ENCODE measurements around the gene SALL3.

SALL3 gene

DNA sequence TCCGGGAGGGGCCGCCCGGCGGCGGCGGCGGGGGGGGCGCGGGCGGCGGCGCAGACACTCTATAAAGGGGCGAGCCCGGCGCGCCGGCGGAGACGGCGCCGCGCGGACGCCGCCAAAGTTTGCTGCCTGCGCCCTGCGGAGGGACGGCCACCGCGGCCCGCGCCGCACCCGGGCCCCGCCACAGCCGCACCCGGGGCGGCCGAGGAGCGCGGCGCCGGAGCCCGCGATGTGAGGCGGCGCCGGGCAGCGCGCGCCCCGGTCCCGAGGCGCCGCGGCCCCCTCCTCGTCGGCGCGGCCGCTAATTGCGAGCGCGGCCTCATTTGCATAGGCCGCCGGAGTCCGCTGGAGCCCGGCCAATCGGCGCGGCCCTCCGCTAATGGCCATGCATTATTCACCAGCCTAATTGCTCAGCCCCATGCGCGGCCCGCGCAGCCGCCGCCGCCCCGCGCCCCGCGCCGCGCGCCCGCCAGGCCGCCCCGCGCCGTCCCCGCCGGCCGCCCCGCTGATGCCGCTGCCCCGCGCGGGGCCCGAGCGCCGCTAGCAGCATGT, at the start of gene SALL3:
TSS of gene SALL3 (plus strand) at position 89 of the 549 bp plus-strand sequence. CDS start at position 546, 457 bp downstream.
- DNase-seq (ENCODE audit: extremely low read depth, low read depth) = no peak
- TF ChIP-seq, protein P1, sequence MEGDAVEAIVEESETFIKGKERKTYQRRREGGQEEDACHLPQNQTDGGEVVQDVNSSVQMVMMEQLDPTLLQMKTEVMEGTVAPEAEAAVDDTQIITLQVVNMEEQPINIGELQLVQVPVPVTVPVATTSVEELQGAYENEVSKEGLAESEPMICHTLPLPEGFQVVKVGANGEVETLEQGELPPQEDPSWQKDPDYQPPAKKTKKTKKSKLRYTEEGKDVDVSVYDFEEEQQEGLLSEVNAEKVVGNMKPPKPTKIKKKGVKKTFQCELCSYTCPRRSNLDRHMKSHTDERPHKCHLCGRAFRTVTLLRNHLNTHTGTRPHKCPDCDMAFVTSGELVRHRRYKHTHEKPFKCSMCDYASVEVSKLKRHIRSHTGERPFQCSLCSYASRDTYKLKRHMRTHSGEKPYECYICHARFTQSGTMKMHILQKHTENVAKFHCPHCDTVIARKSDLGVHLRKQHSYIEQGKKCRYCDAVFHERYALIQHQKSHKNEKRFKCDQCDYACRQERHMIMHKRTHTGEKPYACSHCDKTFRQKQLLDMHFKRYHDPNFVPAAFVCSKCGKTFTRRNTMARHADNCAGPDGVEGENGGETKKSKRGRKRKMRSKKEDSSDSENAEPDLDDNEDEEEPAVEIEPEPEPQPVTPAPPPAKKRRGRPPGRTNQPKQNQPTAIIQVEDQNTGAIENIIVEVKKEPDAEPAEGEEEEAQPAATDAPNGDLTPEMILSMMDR (IDR thresholded peaks at IDR 0.05; ENCODE audit: low read depth, low read length) = no peak

DNA sequence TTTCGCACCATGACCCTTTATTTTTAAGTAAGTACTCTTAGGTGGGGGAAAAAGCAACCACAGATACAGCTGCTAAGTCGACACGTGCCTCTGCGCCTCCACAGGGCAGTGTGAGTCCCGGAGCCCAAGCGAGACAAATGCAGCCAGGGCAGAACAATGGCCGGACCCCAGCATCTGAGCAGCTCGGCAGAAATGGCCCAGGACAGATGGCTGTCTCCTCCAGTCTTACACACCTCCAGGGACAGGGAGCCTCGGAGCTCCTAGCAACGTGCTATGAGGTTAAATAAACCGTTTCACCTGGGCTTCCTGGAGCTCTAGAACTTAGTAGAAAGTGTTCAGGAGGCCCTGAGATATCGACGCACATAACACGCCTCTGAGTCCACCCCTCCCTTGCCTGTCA, 47.3 kb upstream of the SALL3 start:
- TF ChIP-seq, protein P1 (IDR thresholded peaks at IDR 0.05; ENCODE audit: low read depth, low read length) = no peak
- DNase-seq (ENCODE audit: extremely low read depth, low read depth) = no peak

DNA sequence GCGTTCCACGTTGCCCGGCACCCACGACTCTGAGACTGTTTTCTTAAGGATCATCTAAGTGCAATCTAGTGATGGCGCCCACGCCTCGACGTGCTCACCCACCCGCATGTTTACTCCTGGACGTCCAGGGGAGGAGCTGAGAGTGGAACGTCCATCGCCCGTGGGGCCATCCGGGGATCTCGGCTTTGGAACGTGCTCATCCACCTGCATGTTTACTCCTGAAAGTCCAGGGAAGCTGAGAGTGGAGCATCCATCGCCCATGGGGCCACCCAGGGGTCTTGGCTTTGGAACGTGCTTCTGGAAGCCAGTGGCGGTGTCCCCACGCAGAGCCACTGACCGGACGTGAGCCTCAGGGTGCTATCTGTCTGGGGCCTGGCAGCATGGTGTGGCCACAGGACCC, 45.6 kb upstream of the SALL3 start:
- TF ChIP-seq, protein P1 (IDR thresholded peaks at IDR 0.05; ENCODE audit: low read depth, low read length) = no peak
- DNase-seq (ENCODE audit: extremely low read depth, low read depth) = no peak

DNA sequence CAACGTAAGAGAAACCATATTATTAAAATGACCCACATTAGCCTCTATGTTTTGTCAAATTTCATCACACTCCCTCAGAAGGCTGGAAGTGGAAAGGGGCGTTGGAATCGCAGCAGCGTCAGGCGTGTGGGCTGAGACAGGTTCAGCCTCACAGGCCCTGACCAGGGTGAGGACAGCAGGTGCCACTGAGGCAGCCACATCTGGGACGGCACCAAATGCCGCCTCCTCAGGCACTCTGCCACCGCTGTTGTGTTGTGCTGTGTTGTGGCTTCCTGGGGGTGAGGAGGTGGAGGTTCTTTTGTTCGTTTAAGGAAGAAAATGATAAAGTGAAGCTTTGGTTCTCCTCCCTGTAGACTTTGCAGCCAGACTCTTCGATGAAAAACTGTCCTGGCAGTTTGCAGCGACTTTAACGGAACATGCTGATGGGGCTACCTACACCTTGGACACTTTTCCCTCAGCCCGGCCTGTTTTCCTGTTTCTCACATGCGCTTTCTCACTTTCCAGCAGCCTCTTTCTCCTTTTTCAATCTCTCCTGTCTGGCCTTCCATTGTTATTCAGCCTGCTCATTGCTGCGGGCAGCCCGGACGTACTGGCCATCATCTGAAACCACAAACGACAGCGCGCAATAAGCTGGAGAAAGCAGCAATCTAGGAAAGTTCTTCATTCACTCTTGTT, 44.9 kb upstream of the SALL3 start:
- TF ChIP-seq, protein P1 (IDR thresholded peaks at IDR 0.05; ENCODE audit: low read depth, low read length) = no peak
- DNase-seq (ENCODE audit: extremely low read depth, low read depth) = no peak

DNA sequence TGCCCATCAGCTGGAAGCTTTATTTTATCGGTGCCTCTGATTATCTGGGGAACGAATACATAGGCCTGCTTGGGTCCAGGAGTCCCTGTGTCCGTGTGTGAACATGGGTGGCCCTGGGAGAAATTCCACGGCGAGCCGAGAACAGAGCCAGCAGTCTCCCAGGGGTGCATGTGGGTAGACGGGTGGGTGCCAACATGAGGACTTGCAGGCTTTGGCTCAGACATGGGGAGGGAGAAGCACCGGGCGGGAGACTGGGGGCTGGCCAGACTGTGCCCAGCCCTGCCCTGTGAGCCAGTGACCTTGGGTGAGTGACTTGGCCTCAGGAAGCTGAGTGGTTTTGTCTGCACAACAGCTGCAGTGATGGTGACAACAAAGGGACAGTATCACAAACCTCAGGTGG, 44.2 kb upstream of the SALL3 start:
- TF ChIP-seq, protein P1 (IDR thresholded peaks at IDR 0.05; ENCODE audit: low read depth, low read length) = no peak

DNA sequence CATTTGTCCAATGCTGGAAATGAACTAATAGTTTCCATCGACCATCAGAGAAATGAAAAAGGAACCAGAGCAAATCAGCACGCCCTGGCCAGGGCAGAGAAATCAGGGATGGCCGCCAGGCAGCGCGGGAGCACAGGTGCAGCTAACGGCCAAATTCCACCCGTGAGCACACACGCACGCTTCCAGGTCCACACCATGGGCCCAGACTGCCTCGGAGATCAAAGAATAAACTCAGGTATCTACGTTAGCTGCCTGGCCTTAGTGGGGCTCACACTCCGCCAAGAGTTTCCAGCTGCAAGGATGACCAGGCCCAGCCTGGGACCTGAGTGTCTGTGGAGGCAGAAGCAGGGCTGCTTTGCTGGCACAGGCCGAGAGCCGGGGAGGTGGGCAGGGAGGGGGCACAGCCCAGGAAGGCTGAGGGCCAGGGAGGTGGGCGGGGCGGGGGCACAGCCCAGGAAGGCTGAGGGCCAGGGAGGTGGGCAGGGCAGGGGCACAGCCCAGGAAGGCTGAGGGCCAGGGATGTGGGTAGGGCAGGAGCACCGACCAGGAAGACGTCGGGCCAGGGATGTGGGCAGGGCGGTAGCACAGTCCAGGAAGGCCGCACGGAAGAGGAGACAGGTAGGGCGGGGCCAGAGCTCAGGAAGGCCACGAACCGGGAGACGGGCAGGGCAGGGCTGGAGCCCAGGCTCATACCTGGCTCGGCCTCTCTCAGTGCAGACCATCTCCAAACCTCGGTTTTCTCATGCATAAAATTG, 43.2 kb upstream of the SALL3 start:
- no peak for DNase-seq (ENCODE audit: extremely low read depth, low read depth)
- TF ChIP-seq, protein P1 (IDR thresholded peaks at IDR 0.05; ENCODE audit: low read depth, low read length) = no peak

More for the DNA sequence above, 44.2 kb upstream of the SALL3 start:
- no peak for DNase-seq (ENCODE audit: extremely low read depth, low read depth)

DNA sequence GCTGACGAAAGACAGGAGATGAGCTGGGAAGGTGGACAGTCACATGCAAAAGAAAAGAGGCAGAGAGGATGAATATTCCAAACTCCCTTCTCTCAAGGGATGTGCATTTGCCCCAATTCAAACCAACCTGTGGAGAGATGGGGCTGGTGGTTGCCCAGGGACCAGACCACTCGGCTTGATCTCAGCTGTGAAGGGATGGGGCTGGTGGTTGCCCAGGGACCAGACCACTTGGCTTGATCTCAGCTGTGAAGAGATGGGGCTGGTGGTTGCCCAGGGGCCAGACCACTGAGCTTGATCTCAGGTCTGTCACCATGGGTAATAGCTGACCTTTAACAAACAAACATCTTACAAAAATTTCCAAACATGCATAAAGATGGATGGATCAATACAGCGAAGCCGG, 42.5 kb upstream of the SALL3 start:
- no peak for DNase-seq (ENCODE audit: extremely low read depth, low read depth)

More for the DNA sequence above, 42.5 kb upstream of the SALL3 start:
- TF ChIP-seq, protein P1 (IDR thresholded peaks at IDR 0.05; ENCODE audit: low read depth, low read length) = no peak

All from AG09319 (cell line).